Endodermal cell (in vitro differentiated cells): ENCODE measurements around the gene ADCY2. TPM values are rescaled to one million over a fixed set of nuclear protein-coding genes. Genes with fewer than 3 reads are reported as not detected.
A peak's percentile ranks its signal among the peaks of the same experiment; 100 is the strongest.

Experiments
- DNase-seq: peaks from one replicate; pipeline ENCODE4 v3.0.0-alpha.2; 2017
- H3K27ac ChIP-seq: 2 replicates; pipeline ENCODE4 v1.5.1; 2013; ENCODE audit warnings: mild to moderate bottlenecking, low read depth, low read length, moderate library complexity
- H3K27me3 ChIP-seq: 2 replicates; pipeline ENCODE4 v1.6.1; 2013; ENCODE audit warnings: mild to moderate bottlenecking, low read length, moderate library complexity; ENCODE audit not compliant: insufficient read depth, control insufficient read depth, poor library complexity, severe bottlenecking
- H3K36me3 ChIP-seq: 2 replicates; pipeline ENCODE4 v1.7.0; 2013; ENCODE audit warnings: mild to moderate bottlenecking, low read length, moderate library complexity; ENCODE audit not compliant: control insufficient read depth, insufficient read depth
- H3K4me1 ChIP-seq: one replicate; pipeline ENCODE4 v1.7.0; 2013; ENCODE audit warnings: low read length; ENCODE audit not compliant: control insufficient read depth, insufficient read depth
- H3K4me3 ChIP-seq: 2 replicates; pipeline ENCODE4 v1.5.1; 2013; ENCODE audit warnings: mild to moderate bottlenecking, low read length, moderate library complexity
- H3K9ac ChIP-seq: 2 replicates; pipeline ENCODE4 v1.6.1; 2013; ENCODE audit warnings: mild to moderate bottlenecking, low read length, moderate library complexity; ENCODE audit not compliant: poor library complexity, severe bottlenecking; ENCODE audit errors: extremely low read depth
- H3K9me3 ChIP-seq: 2 replicates; pipeline ENCODE4 v1.6.1; 2013; ENCODE audit warnings: mild to moderate bottlenecking, low read length, moderate library complexity; ENCODE audit not compliant: control insufficient read depth
- H3K27ac Mint-ChIP-seq: 2 replicates; pipeline ENCODE4 v1.8.0; 2020; ENCODE audit warnings: mixed read lengths
- H3K27me3 Mint-ChIP-seq: 2 replicates; pipeline ENCODE4 v1.8.0; 2021; ENCODE audit warnings: mild to moderate bottlenecking, mixed read lengths; ENCODE audit not compliant: insufficient read depth
- H3K36me3 Mint-ChIP-seq: 2 replicates; pipeline ENCODE4 v1.8.0; 2020; ENCODE audit warnings: low read depth, mixed read lengths
- H3K4me1 Mint-ChIP-seq: 2 replicates; pipeline ENCODE4 v1.8.0; 2020; ENCODE audit warnings: mixed read lengths
- H3K4me3 Mint-ChIP-seq: 2 replicates; pipeline ENCODE4 v1.8.0; 2020; ENCODE audit warnings: mild to moderate bottlenecking, moderate library complexity, mixed read lengths
- H3K9me3 Mint-ChIP-seq: 2 replicates; pipeline ENCODE4 v1.8.0; 2020; ENCODE audit warnings: mild to moderate bottlenecking, mixed read lengths
- CTCF ChIP-seq: fragments of 200-600 bp; sonication (generic); conservative IDR thresholded peaks from 2 replicates; pipeline ENCODE4 v1.5.0; 2021; ENCODE audit warnings: antibody characterized with exemption, mild to moderate bottlenecking
- WGBS, 2 experiments: methylation state at CpG; one replicate each; pipeline versions ENCODE4 v1.1.5 to v1.1.7; 2013; ENCODE audit warnings: missing lambda C conversion rate in 2 of 2, mixed read lengths in 1 of 2; ENCODE audit not compliant: insufficient coverage in 1 of 2, insufficient read length in 1 of 2; 5-methylcytosine and 5-hydroxymethylcytosine counted together
- total RNA-seq, 2 donors: library from RNA; stranded (reverse); fragmentation: NEBNext Ultra II Directional in 1 of 2; extraction: Animal tissue kit (Norgen Biotek cat#: 25700) in 1 of 2; gene quantifications; 2 replicates in 1 of 2; 3 replicates in 1 of 2; pipeline ENCODE4 v1.2.1, GENCODE V29; 2021

Gene ADCY2
- total RNA-seq, 2 donors from 2014 or later = 61.5 to 63.2 TPM

GRCh38 chr5:7405277-7405676 is 9.3 kb downstream of the ADCY2 start:
- H3K27me3 Mint-ChIP-seq = no peaks in the 10 kb centered on the region

GRCh38 chr5:7410936-7411511 is 15.1 kb downstream of the ADCY2 start:
- Mint-ChIP-seq H3K27ac (no peak overlapping the region), H3K4me1 (peaks cover 12% of the 10 kb centered on the region), H3K9me3 (peaks cover 5% of the 10 kb centered on the region), H3K36me3 (peaks cover 32% of the 10 kb centered on the region), H3K4me3 (no peak overlapping the region), H3K27me3 (no peaks in the 10 kb centered on the region)
- Histone ChIP-seq H3K4me1 (peaks cover 3% of the 10 kb centered on the region), H3K27me3 (no peaks in the 10 kb centered on the region), H3K4me3 (no peak overlapping the region), H3K9ac (no peak overlapping the region), H3K9me3 (no peaks in the 10 kb centered on the region), H3K27ac (no peak overlapping the region), H3K36me3 (peaks cover 16% of the 10 kb centered on the region)
- TF ChIP-seq CTCF = no peak
- DNase-seq = no peak
- WGBS, 2 experiments = 72 to 95% methylated on average over 2 to 5 of the region's 5 CpGs

More at GRCh38 chr5:7405277-7405676, 9.3 kb downstream of the ADCY2 start:
- peaks cover 4% of the 10 kb centered on the region for H3K9me3 Mint-ChIP-seq
- H3K4me1 ChIP-seq = peaks cover 3% of the 10 kb centered on the region
- no peaks in the 10 kb centered on the region for H3K27me3 ChIP-seq
- H3K9me3 ChIP-seq = no peaks in the 10 kb centered on the region
- H3K4me3 ChIP-seq = no peak overlapping the region
- peaks cover 19% of the 10 kb centered on the region for H3K36me3 Mint-ChIP-seq
- TF ChIP-seq CTCF = no peak
- no peak overlapping the region for H3K27ac ChIP-seq
- peaks cover 9% of the 10 kb centered on the region for H3K36me3 ChIP-seq
- DNase-seq = peak; percentile 26
- H3K4me3 Mint-ChIP-seq = no peak overlapping the region
- H3K9ac ChIP-seq = no peak overlapping the region
- no peak overlapping the region for H3K27ac Mint-ChIP-seq
- peaks cover 15% of the 10 kb centered on the region for H3K4me1 Mint-ChIP-seq
- WGBS, 2 experiments = 96% methylated on average over 1 of the region's 1 CpG; no CpG with 5 or more reads in 1 of the 2 experiments

- no peak overlapping the region for H3K27ac ChIP-seq
- WGBS, 2 experiments = 93 to 94% methylated on average over 7 to 10 of the region's 10 CpGs
These were observed 16.5 kb downstream of the ADCY2 start for GRCh38 chr5:7412409-7412808.

More at GRCh38 chr5:7412409-7412808, 16.5 kb downstream of the ADCY2 start:
- TF ChIP-seq CTCF = no peak
- H3K4me1 Mint-ChIP-seq = no peaks in the 10 kb centered on the region
- H3K36me3 ChIP-seq = peaks cover 25% of the 10 kb centered on the region
- DNase-seq = no peak
- H3K4me3 ChIP-seq = no peak overlapping the region
- H3K27ac Mint-ChIP-seq = no peak overlapping the region
- H3K36me3 Mint-ChIP-seq = peaks cover 32% of the 10 kb centered on the region
- no peak overlapping the region for H3K4me3 Mint-ChIP-seq
- peaks cover 3% of the 10 kb centered on the region for H3K9me3 Mint-ChIP-seq
- no peaks in the 10 kb centered on the region for H3K27me3 ChIP-seq
- no peaks in the 10 kb centered on the region for H3K27me3 Mint-ChIP-seq
- no peak overlapping the region for H3K9ac ChIP-seq
- no peaks in the 10 kb centered on the region for H3K9me3 ChIP-seq
- no peaks in the 10 kb centered on the region for H3K4me1 ChIP-seq
